Mesothelial cell of epicardium (in vitro differentiated cells): ENCODE data around the gene CYTH1. TPM values are rescaled to one million over a fixed set of nuclear protein-coding genes. Genes with fewer than 3 reads are reported as not detected.

ENCODE experiments used
- DNase-seq, 2 experiments: peaks; one replicate each; pipeline ENCODE4 v3.0.0; 2021; ENCODE audit warnings: low spot score in 2 of 2; ENCODE audit not compliant: unreplicated experiment in 2 of 2
- H3K27ac Mint-ChIP-seq: 2 replicates; pipeline ENCODE4 v1.8.0; 2021; ENCODE audit warnings: mixed read lengths
- H3K27me3 Mint-ChIP-seq: 2 replicates; pipeline ENCODE4 v1.8.0; 2021; ENCODE audit warnings: low read depth, mixed read lengths
- H3K36me3 Mint-ChIP-seq: 2 replicates; pipeline ENCODE4 v1.8.0; 2021; ENCODE audit warnings: mixed read lengths
- H3K4me1 Mint-ChIP-seq: 2 replicates; pipeline ENCODE4 v1.8.0; 2021; ENCODE audit warnings: mixed read lengths
- H3K4me3 Mint-ChIP-seq: 2 replicates; pipeline ENCODE4 v1.8.0; 2021; ENCODE audit warnings: mild to moderate bottlenecking, moderate library complexity, mixed read lengths
- H3K9me3 Mint-ChIP-seq: 2 replicates; pipeline ENCODE4 v1.8.0; 2021; ENCODE audit warnings: mixed read lengths
- total RNA-seq: library from RNA; stranded (reverse); gene quantifications from 3 replicates; pipeline ENCODE4 v1.2.1, GENCODE V29; 2021
- TF ChIP-seq, protein P1 (sequence below): fragments of 200-600 bp; sonication (generic); IDR thresholded peaks from one replicate; pipeline ENCODE4 v1.5.0; 2021; ENCODE audit warnings: antibody characterized with exemption; ENCODE audit not compliant: unreplicated experiment

CYTH1 gene
- total RNA-seq, 1 donor from 2014 or later: 42.8 TPM

DNA sequence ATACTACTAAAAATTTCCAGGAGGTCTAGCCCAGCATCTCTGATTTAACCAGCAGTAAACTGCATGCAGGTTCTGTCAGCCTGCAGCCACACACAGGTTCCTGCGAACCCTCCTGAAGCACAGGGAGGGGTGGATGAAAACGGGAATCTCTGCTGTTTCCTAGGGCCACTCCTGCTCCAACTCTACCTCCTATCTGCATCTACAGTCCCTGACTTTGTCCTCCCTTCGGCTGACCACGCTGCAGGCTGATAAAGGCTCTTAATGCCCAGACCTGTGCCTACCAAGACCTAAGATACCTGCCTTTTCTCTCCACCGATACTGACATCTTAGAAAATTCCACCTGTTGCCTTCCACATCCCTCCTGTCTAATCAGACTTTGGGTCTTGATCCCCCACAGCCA, 50.2 kb downstream of the CYTH1 start:
- no peak overlapping the region for H3K27ac Mint-ChIP-seq
- no peak overlapping the region for H3K4me3 Mint-ChIP-seq
- peaks cover 31% of the 10 kb centered on the region for H3K4me1 Mint-ChIP-seq
- TF ChIP-seq, protein P1, sequence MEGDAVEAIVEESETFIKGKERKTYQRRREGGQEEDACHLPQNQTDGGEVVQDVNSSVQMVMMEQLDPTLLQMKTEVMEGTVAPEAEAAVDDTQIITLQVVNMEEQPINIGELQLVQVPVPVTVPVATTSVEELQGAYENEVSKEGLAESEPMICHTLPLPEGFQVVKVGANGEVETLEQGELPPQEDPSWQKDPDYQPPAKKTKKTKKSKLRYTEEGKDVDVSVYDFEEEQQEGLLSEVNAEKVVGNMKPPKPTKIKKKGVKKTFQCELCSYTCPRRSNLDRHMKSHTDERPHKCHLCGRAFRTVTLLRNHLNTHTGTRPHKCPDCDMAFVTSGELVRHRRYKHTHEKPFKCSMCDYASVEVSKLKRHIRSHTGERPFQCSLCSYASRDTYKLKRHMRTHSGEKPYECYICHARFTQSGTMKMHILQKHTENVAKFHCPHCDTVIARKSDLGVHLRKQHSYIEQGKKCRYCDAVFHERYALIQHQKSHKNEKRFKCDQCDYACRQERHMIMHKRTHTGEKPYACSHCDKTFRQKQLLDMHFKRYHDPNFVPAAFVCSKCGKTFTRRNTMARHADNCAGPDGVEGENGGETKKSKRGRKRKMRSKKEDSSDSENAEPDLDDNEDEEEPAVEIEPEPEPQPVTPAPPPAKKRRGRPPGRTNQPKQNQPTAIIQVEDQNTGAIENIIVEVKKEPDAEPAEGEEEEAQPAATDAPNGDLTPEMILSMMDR: no peak
- no peaks in the 10 kb centered on the region for H3K36me3 Mint-ChIP-seq
- DNase-seq: no peak
- H3K9me3 Mint-ChIP-seq: no peaks in the 10 kb centered on the region
- H3K27me3 Mint-ChIP-seq: no peaks in the 10 kb centered on the region

DNA sequence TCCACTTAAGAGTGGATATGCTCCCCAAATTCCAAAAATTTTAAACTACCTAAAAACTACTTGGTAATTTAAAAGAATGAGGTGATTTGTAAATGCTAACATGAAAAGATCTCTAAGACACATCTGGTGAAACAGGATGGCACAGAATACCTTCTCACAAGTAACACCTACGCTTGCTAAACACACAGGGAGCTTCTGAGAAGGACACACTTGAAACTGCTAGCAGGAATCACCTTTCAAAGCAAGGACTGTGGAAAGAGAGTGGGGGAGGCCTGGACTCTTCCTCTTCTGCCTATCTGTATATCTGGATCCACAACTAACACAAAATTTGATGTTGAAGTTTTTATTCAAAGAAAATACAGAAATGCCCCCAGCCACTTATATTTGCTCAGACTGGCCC, 52.4 kb downstream of the CYTH1 start:
- Mint-ChIP-seq H3K27ac (peak overlapping the region; percentile 1), H3K27me3 (no peaks in the 10 kb centered on the region), H3K9me3 (no peaks in the 10 kb centered on the region), H3K4me3 (no peak overlapping the region), H3K4me1 (peaks cover 23% of the 10 kb centered on the region), H3K36me3 (no peaks in the 10 kb centered on the region)
- TF ChIP-seq, protein P1: no peak
- DNase-seq: no peak

DNA sequence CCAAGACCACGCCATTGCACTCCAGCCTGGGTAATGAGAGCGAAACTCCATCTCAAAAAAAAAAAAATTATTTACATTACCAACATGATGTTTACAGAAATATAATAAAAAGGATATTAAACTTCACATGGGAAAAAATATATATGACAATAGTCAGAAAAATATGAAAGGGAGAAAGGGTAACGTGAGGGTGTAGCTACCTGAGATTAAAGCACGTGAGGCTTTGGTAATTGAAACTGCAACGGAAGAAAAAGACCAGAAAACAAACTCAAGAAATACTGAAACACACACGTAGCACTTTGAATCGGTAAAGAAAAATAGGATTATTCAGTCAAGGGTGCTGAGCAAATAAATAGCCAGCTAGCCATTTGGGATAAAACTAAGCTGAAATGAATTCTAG, 53.6 kb downstream of the CYTH1 start:
- no peaks in the 10 kb centered on the region for H3K27me3 Mint-ChIP-seq
- no peaks in the 10 kb centered on the region for H3K36me3 Mint-ChIP-seq
- peaks cover 32% of the 10 kb centered on the region for H3K4me1 Mint-ChIP-seq
- no peak overlapping the region for H3K4me3 Mint-ChIP-seq
- no peak overlapping the region for H3K27ac Mint-ChIP-seq
- TF ChIP-seq, protein P1: no peak
- no peaks in the 10 kb centered on the region for H3K9me3 Mint-ChIP-seq
- DNase-seq: no peak

DNA sequence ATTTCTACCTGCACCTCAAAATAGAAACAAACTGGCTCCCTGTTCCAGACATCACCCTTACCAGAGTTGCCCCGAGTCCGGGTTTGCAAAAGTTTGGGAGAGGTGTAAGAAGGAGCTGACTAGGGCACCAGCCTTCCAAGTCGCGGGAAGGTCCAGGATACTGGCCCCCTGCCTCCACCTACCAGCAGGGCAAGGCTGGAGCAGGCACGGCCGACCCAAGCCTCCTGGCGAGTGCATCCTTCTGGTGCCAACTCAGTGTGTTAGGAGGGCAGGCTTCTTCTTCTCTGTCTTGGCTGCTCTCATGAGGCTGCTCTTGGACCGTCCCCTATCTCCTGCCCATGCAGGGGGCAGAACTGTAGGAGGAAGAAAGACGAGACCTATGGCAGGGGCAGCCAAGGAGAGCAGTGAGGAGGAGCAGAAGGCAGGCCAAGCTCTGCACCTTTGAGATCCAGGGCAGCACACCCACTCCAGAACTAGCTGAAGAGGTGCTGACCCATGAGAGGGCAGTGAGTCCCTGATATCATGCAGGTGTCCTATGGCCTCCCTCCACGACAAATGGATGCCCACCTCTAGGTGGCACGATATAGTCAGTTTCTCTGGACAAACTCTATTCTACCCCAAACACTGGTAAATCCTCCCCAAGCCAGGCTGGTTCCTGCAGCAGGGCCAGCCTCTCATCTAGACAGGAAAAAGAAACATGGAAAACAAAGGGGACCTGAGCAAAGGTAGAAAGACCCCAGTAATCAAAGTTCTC, 54.4 kb downstream of the CYTH1 start:
- H3K36me3 Mint-ChIP-seq: no peaks in the 10 kb centered on the region
- H3K27ac Mint-ChIP-seq: no peak overlapping the region
- no peaks in the 10 kb centered on the region for H3K27me3 Mint-ChIP-seq
- no peak overlapping the region for H3K4me3 Mint-ChIP-seq
- no peak for DNase-seq
- no peaks in the 10 kb centered on the region for H3K9me3 Mint-ChIP-seq
- TF ChIP-seq, protein P1: no peak
- peaks cover 35% of the 10 kb centered on the region for H3K4me1 Mint-ChIP-seq

DNA sequence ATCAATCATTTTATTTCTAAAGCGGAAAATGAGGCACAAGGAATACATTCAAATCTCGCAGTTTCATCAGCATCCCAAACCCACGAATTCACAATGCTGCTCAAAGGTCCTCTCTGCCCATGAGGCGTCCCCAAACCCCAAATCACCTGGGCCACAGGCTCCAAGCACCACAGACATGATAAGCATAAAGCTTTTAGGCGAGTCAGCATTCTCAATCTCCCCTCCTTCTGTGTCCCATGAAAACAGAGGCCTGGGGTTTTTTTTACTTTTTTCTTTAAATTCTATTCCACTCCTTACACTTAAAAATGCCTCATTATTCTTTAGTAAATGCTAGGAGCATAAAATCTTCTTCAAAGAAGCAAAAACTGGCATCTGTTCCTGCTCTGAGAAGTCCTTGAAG, 55.0 kb downstream of the CYTH1 start:
- DNase-seq: no peak
- Mint-ChIP-seq H3K27me3 (no peaks in the 10 kb centered on the region), H3K9me3 (no peaks in the 10 kb centered on the region), H3K4me3 (no peak overlapping the region), H3K4me1 (peaks cover 37% of the 10 kb centered on the region), H3K27ac (no peak overlapping the region), H3K36me3 (no peaks in the 10 kb centered on the region)
- TF ChIP-seq, protein P1: no peak
